ENCODE measurements around the gene CACNG6. TPM values are rescaled to one million over a fixed set of nuclear protein-coding genes. Genes with fewer than 3 reads are reported as not detected.

The CACNG6 gene
- polyA plus RNA-seq, 1 donor (not counting 4 experiments of a cell fraction or from before 2014, with no cell fraction given) = not detected

GRCh38 chr19:53944416-53944815 lies 47.0 kb upstream of the CACNG6 start:
- H3K36me3 ChIP-seq (ENCODE audit: control insufficient read depth in 2 of 2, extremely low read depth in 1 of 2, insufficient read depth in 2 of 2, low read length in 2 of 2) = no peaks in the 10 kb centered on the region
- no peak for TF ChIP-seq CTCF (optimal IDR thresholded peaks at IDR 0.05 in 1 of 3, IDR thresholded peaks at IDR 0.05 in 1 of 3, conservative IDR thresholded peaks at IDR 0.05 in 1 of 3; ENCODE audit: extremely low read depth in 1 of 3, insufficient read depth in 2 of 3, low read length in 3 of 3)
- TF ChIP-seq EZH2 (IDR thresholded peaks at IDR 0.05; ENCODE audit: low read length) = no peak
- H3K4me2 ChIP-seq (ENCODE audit: control insufficient read depth, extremely low read depth, insufficient read depth, low read depth, low read length) = no peak overlapping the region
- no peak for FAIRE-seq
- H3K9me1 ChIP-seq (ENCODE audit: control insufficient read depth, extremely low read depth, insufficient read depth, low read length) = no peaks in the 10 kb centered on the region
- H3K27ac ChIP-seq (ENCODE audit: control insufficient read depth, insufficient read depth, low read length) = no peak overlapping the region
- H3K9me3 ChIP-seq (ENCODE audit: control insufficient read depth, low read depth, low read length) = no peaks in the 10 kb centered on the region
- peaks cover 19% of the 10 kb centered on the region for H3K27me3 ChIP-seq (ENCODE audit: control insufficient read depth, extremely low read depth, insufficient read depth, low read length)
- H3K9ac ChIP-seq (ENCODE audit: control insufficient read depth, extremely low read depth, insufficient read depth, low read length) = no peak overlapping the region
- DNase-seq (ENCODE audit: low read depth, low spot score) = no peak
- dilution Hi-C loops (cut with MboI; ENCODE audit: extremely low pct_ligation_motif_present, low sequenced_read_pairs) = loop anchor here (25.0 kb wide), 1 partner anchor 93 kb away; no protein-coding TSS in a partner anchor
- no peak overlapping the region for H3K4me3 ChIP-seq (ENCODE audit: control insufficient read depth in 2 of 3, extremely low read depth in 1 of 3, insufficient read depth in 2 of 3, low read depth in 1 of 3, low read length in 3 of 3)
- H3K4me1 ChIP-seq (ENCODE audit: control insufficient read depth, extremely low read depth, insufficient read depth, low read length) = no peaks in the 10 kb centered on the region
- no peaks in the 10 kb centered on the region for H3K79me2 ChIP-seq (ENCODE audit: control insufficient read depth, insufficient read depth, low read length)
- H2AFZ ChIP-seq (ENCODE audit: control insufficient read depth, low read length) = no peak overlapping the region
- no peaks in the 10 kb centered on the region for H4K20me1 ChIP-seq (ENCODE audit: control insufficient read depth, extremely low read depth, insufficient read depth, low read length)

GRCh38 chr19:53944933-53945332 lies 46.5 kb upstream of the CACNG6 start:
- no peaks in the 10 kb centered on the region for H3K9me1 ChIP-seq (ENCODE audit: control insufficient read depth, extremely low read depth, insufficient read depth, low read length)
- H4K20me1 ChIP-seq (ENCODE audit: control insufficient read depth, extremely low read depth, insufficient read depth, low read length) = no peaks in the 10 kb centered on the region
- H3K27me3 ChIP-seq (ENCODE audit: control insufficient read depth, extremely low read depth, insufficient read depth, low read length) = peaks cover 19% of the 10 kb centered on the region
- H3K4me2 ChIP-seq (ENCODE audit: control insufficient read depth, extremely low read depth, insufficient read depth, low read depth, low read length) = no peak overlapping the region
- no peak for TF ChIP-seq EZH2 (IDR thresholded peaks at IDR 0.05; ENCODE audit: low read length)
- TF ChIP-seq CTCF (optimal IDR thresholded peaks at IDR 0.05 in 1 of 3, IDR thresholded peaks at IDR 0.05 in 1 of 3, conservative IDR thresholded peaks at IDR 0.05 in 1 of 3; ENCODE audit: extremely low read depth in 1 of 3, insufficient read depth in 2 of 3, low read length in 3 of 3) = no peak
- FAIRE-seq = no peak
- H3K9ac ChIP-seq (ENCODE audit: control insufficient read depth, extremely low read depth, insufficient read depth, low read length) = no peak overlapping the region
- dilution Hi-C loops (cut with MboI; ENCODE audit: extremely low pct_ligation_motif_present, low sequenced_read_pairs) = loop anchor here (25.0 kb wide), 1 partner anchor 92 kb away; no protein-coding TSS in a partner anchor
- DNase-seq (ENCODE audit: low read depth, low spot score) = no peak
- H3K4me1 ChIP-seq (ENCODE audit: control insufficient read depth, extremely low read depth, insufficient read depth, low read length) = no peaks in the 10 kb centered on the region
- H3K27ac ChIP-seq (ENCODE audit: control insufficient read depth, insufficient read depth, low read length) = no peak overlapping the region
- H2AFZ ChIP-seq (ENCODE audit: control insufficient read depth, low read length) = no peak overlapping the region
- H3K9me3 ChIP-seq (ENCODE audit: control insufficient read depth, low read depth, low read length) = no peaks in the 10 kb centered on the region
- no peaks in the 10 kb centered on the region for H3K79me2 ChIP-seq (ENCODE audit: control insufficient read depth, insufficient read depth, low read length)
- H3K4me3 ChIP-seq (ENCODE audit: control insufficient read depth in 2 of 3, extremely low read depth in 1 of 3, insufficient read depth in 2 of 3, low read depth in 1 of 3, low read length in 3 of 3) = no peak overlapping the region
- H3K36me3 ChIP-seq (ENCODE audit: control insufficient read depth in 2 of 2, extremely low read depth in 1 of 2, insufficient read depth in 2 of 2, low read length in 2 of 2) = no peaks in the 10 kb centered on the region
